Adrenal gland (tissue), 12 donors: ENCODE data around the gene PTPRU. TPM values are rescaled to one million over a fixed set of nuclear protein-coding genes. Genes with fewer than 3 reads are reported as not detected.

Experiments
- DNase-seq, 7 donors: peaks; one replicate each; pipeline ENCODE4 v3.0.0-alpha.2; 2019 to 2020
- H3K27ac ChIP-seq, 5 donors: fragments of 200-600 bp; sonication (generic) in 4 of 5; 1 replicate in 3 of 5; 2 replicates in 2 of 5; pipeline versions ENCODE4 v1.5.1 to v1.8.0; 2016 to 2020; ENCODE audit warnings: mild to moderate bottlenecking in 1 of 5
- H3K27me3 ChIP-seq: fragments of 200-600 bp; 2 replicates; pipeline ENCODE4 v1.8.0; 2021
- H3K36me3 ChIP-seq, 2 donors: fragments of 200-600 bp; replicated peaks in 1 of 2; 1 replicate in 1 of 2; 2 replicates in 1 of 2; pipeline versions ENCODE4 v1.5.1 to v1.8.0; 2018 to 2022
- H3K4me1 ChIP-seq, 2 donors: fragments of 200-600 bp; replicated peaks in 1 of 2; 1 replicate in 1 of 2; 2 replicates in 1 of 2; pipeline versions ENCODE4 v1.5.1 to v1.8.0; 2018 to 2021
- H3K4me3 ChIP-seq, 4 donors: fragments of 200-600 bp; sonication (generic) in 3 of 4; one replicate each; pipeline ENCODE4 v1.5.1; 2016 to 2018
- H3K9me3 ChIP-seq, 3 donors: fragments of 200-600 bp; sonication (generic) in 1 of 3; replicated peaks in 1 of 3; 1 replicate in 2 of 3; 2 replicates in 1 of 3; pipeline versions ENCODE4 v1.5.1 to v1.8.0; 2016 to 2021
- CTCF ChIP-seq, 6 experiments: fragments of 450-650 bp in 4 of 6; fragments of 200-600 bp in 2 of 6; sonication (generic) in 1 of 6; IDR thresholded peaks; 1 replicate in 5 of 6; 2 replicates in 1 of 6; pipeline versions ENCODE4 v1.5.1 to v1.8.0; 2016 to 2021; ENCODE audit warnings: antibody characterized with exemption in 6 of 6, mild to moderate bottlenecking in 2 of 6, moderate library complexity in 1 of 6
- POLR2A ChIP-seq, 2 donors: fragments of 450-650 bp; IDR thresholded peaks; one replicate each; pipeline ENCODE4 v1.6.1; 2017; ENCODE audit warnings: antibody characterized with exemption in 2 of 2, mild to moderate bottlenecking in 2 of 2, moderate library complexity in 1 of 2
- WGBS, 4 donors: extraction: QIAGEN DNeasy Blood & Tissue Kit in 2 of 4; methylation state at CpG; one replicate each; pipeline versions ENCODE4 v1.1.5 to v1.1.7; 2013 to 2017; 5-methylcytosine and 5-hydroxymethylcytosine counted together
- intact Hi-C, 2 donors: fragments of 100-400 bp; cut with DNase I; formaldehyde crosslinking; loops; one replicate each; pipeline versions ENCODE4 v1.14.1 to v1.15.0; 2022 to 2023
- polyA plus RNA-seq, 3 donors: library from polyadenylated mRNA; stranded (reverse); fragments of 200-250 nt in 2 of 3; fragments of 350-450 nt in 1 of 3; fragmentation: Illumina TruSeq in 1 of 3; extraction: RNeasy Lipid Tissue Mini Kit (QIAGEN cat#74804) in 1 of 3; gene quantifications; one replicate each; pipeline ENCODE4 v1.2.3, GENCODE V29; 2013 to 2014
- total RNA-seq, 9 donors: library from RNA; depleted of rRNA in 4 of 9; stranded (reverse); fragments of >200 nt in 4 of 9; fragments of 120-200 nt in 1 of 9; fragmentation: NEBNext Ultra II Directional in 1 of 9; extraction: Animal tissue kit (Norgen Biotek cat#: 25700) in 1 of 9; gene quantifications; one replicate each; pipeline versions ENCODE4 v1.1.0 to v1.2.4, GENCODE V29; 2013 to 2023
- donor health status: healthy with polysubstance abuse.
- donor health status: Bipolar disorder and iron deficiency.
- donor health status: DM: yes; HTN: yes; CAD: no.
- donor health status: DM: no; HTN: no; CAD: no.
- donor health status: DM: no; HTN: no; CAD: no.
- donor health status: DM: yes; HTN: yes; CAD: no.

PTPRU gene
- total and polyA plus RNA-seq, 12 donors: 1.4 to 14.4 (median 6.7) TPM

- TF ChIP-seq POLR2A (IDR thresholded peaks at IDR 0.05) (no peak), CTCF (IDR thresholded peaks at IDR 0.05) (no peak)
- no peak for DNase-seq
- Histone ChIP-seq H3K4me1 (peaks cover 10% of the 10 kb centered on the region in 2 donors), H3K27ac (no peak overlapping the region), H3K9me3 (no peaks in the 10 kb centered on the region), H3K36me3 (no peaks in the 10 kb centered on the region), H3K4me3 (no peak overlapping the region), H3K27me3 (no peaks in the 10 kb centered on the region)
- 86 to 95% (median 90%) methylated on average over 4 of the region's 4 CpGs for WGBS, 4 donors
- intact Hi-C loops: no loop called here
Observed at GRCh38 chr1:29225361-29225760, 11.0 kb upstream of the PTPRU start.

GRCh38 chr1:29227511-29227910, 8.8 kb upstream of the PTPRU start:
- H3K4me3 ChIP-seq: no peak overlapping the region
- peaks cover 10 to 11% of the 10 kb centered on the region in 2 donors for H3K4me1 ChIP-seq
- H3K36me3 ChIP-seq: no peaks in the 10 kb centered on the region
- intact Hi-C loops: no loop called here
- no peak overlapping the region for H3K27ac ChIP-seq
- no peaks in the 10 kb centered on the region for H3K9me3 ChIP-seq
- no peaks in the 10 kb centered on the region for H3K27me3 ChIP-seq
- WGBS, 4 donors: 67 to 76% (median 70%) methylated on average over 5 of the region's 5 CpGs
- no peak for DNase-seq
- no peak for TF ChIP-seq POLR2A (IDR thresholded peaks at IDR 0.05)
- no peak for TF ChIP-seq CTCF (IDR thresholded peaks at IDR 0.05)

GRCh38 chr1:29230204-29230552, 6.1 kb upstream of the PTPRU start:
- H3K4me3 ChIP-seq: peak overlapping the region; percentile 3 to 97 (median 66)
- H3K36me3 ChIP-seq: no peaks in the 10 kb centered on the region
- H3K27ac ChIP-seq: peak overlapping the region in 3 of 5 donors; percentile 12 to 66 (median 65)
- no peak for DNase-seq
- H3K4me1 ChIP-seq: peaks cover 10 to 11% of the 10 kb centered on the region in 2 donors
- no peaks in the 10 kb centered on the region for H3K27me3 ChIP-seq
- H3K9me3 ChIP-seq: no peaks in the 10 kb centered on the region
- intact Hi-C loops: loop anchor here in 1 of 2 donors (10.0 kb wide), 1 partner anchor 855 kb away; no protein-coding TSS in a partner anchor
- WGBS, 4 donors: 8 to 13% (median 12%) methylated on average over 4 of the region's 4 CpGs
- TF ChIP-seq POLR2A (IDR thresholded peaks at IDR 0.05) (no peak), CTCF (IDR thresholded peaks at IDR 0.05) (no peak)

GRCh38 chr1:29230553-29231378, 5.6 kb upstream of the PTPRU start, which contains the start of gene MECR:
Gene MECR, minus strand, starts transcription at chr1:29230934. Its CDS starts 28 bp downstream, at chr1:29230906.
- WGBS, 4 donors: 2 to 5% (median 4%) methylated on average over 17 to 52 of the region's 52 CpGs
- no peaks in the 10 kb centered on the region for H3K36me3 ChIP-seq
- H3K4me3 ChIP-seq: peak within 1 kb of the TSS; percentile 3 to 97 (median 66)
- intact Hi-C loops: loop anchor here in 1 of 2 donors (10.0 kb wide), 1 partner anchor 854 kb away; no protein-coding TSS in a partner anchor
- H3K27ac ChIP-seq: peak within 1 kb of the TSS in 4 of 5 donors; percentile 12 to 66 (median 50)
- peak; percentile 92 to 97 (median 94) for DNase-seq
- TF ChIP-seq CTCF (IDR thresholded peaks at IDR 0.05) (peak in 1 of 6 experiments; percentile 9), POLR2A (IDR thresholded peaks at IDR 0.05) (peak; percentile 51 to 66)
- H3K4me1 ChIP-seq: peaks cover 10 to 11% of the 10 kb centered on the region in 2 donors
- no peaks in the 10 kb centered on the region for H3K9me3 ChIP-seq
- no peaks in the 10 kb centered on the region for H3K27me3 ChIP-seq
